GM21825 (cell line): Measurements from ENCODE around the gene BCO2.
"Not testable (repeated sequence)": the region's sequence is repeated elsewhere in the genome, so short reads cannot be mapped to it uniquely, and the experiment has no call there.

Experiments used
- ATAC-seq: cut with Tn5 transposase; IDR thresholded peaks from one replicate; pipeline ENCODE4 v1.9.1; 2021; ENCODE audit warnings: mild to moderate bottlenecking, moderate library complexity; ENCODE audit not compliant: unreplicated experiment

The BCO2 gene

GRCh38 chr11:112165049-112165448 lies 10.3 kb upstream of the BCO2 start:
- no peak for ATAC-seq

- no peak for ATAC-seq
Observed at GRCh38 chr11:112166562-112166961, 8.8 kb upstream of the BCO2 start.

GRCh38 chr11:112167145-112167544 lies 8.2 kb upstream of the BCO2 start, which contains the start of gene TEX12:
TEX12 (plus strand) TSS chr11:112167372; CDS start chr11:112169269, 1,897 bp downstream.
- ATAC-seq = no peak

- peak; percentile 46 for ATAC-seq
Observed at GRCh38 chr11:112172362-112172994, 2.8 kb upstream of the BCO2 start.

GRCh38 chr11:112173152-112173551 lies 2.2 kb upstream of the BCO2 start:
- no peak for ATAC-seq

- no peak for ATAC-seq
Observed at GRCh38 chr11:112175599-112175952, 264 bp downstream of the BCO2 start.

- ATAC-seq = no peak
Observed at GRCh38 chr11:112176077-112176476, 765 bp downstream of the BCO2 start.

GRCh38 chr11:112177589-112177988 lies 2.3 kb downstream of the BCO2 start:
- ATAC-seq = no peak

GRCh38 chr11:112178428-112178827 lies 3.1 kb downstream of the BCO2 start:
- ATAC-seq = no peak

- no peak for ATAC-seq
Observed at GRCh38 chr11:112178936-112179335, 3.6 kb downstream of the BCO2 start.

GRCh38 chr11:112179601-112180000 lies 4.3 kb downstream of the BCO2 start:
- peak; percentile 66 for ATAC-seq

- no peak for ATAC-seq
Observed at GRCh38 chr11:112182867-112183266, 7.6 kb downstream of the BCO2 start.

- no peak for ATAC-seq
Observed at GRCh38 chr11:112185883-112186282, 10.6 kb downstream of the BCO2 start.

- ATAC-seq = no peak
Observed at GRCh38 chr11:112186304-112186703, 11.0 kb downstream of the BCO2 start.

- not testable (repeated sequence) for ATAC-seq
Observed at GRCh38 chr11:112195113-112195512, 19.8 kb downstream of the BCO2 start.

- no peak for ATAC-seq
Observed at GRCh38 chr11:112195951-112196351, 20.6 kb downstream of the BCO2 start.

- no peak for ATAC-seq
Observed at GRCh38 chr11:112196519-112197087, 21.3 kb downstream of the BCO2 start.

GRCh38 chr11:112199101-112199500 lies 23.8 kb downstream of the BCO2 start:
- ATAC-seq = not testable (repeated sequence)

- ATAC-seq = no peak
Observed at GRCh38 chr11:112200252-112200651, 24.9 kb downstream of the BCO2 start.

- ATAC-seq = no peak
Observed at GRCh38 chr11:112206071-112206470, 30.8 kb downstream of the BCO2 start.

- no peak for ATAC-seq
Observed at GRCh38 chr11:112210890-112211289, 35.6 kb downstream of the BCO2 start.

GRCh38 chr11:112211536-112211935 lies 36.2 kb downstream of the BCO2 start:
- ATAC-seq = no peak

GRCh38 chr11:112212290-112212689 lies 37.0 kb downstream of the BCO2 start:
- ATAC-seq = no peak
